K562 (cell line): ENCODE results near the gene RBM4B. TPM values are rescaled to one million over a fixed set of nuclear protein-coding genes. Genes with fewer than 3 reads are reported as not detected.

Source experiments
- ATF7 ChIP-seq: fragments of 450-650 bp; IDR thresholded peaks from 2 replicates; pipeline ENCODE4 v1.7.1; 2014; ENCODE audit warnings: mild to moderate bottlenecking, moderate library complexity
- CBX3 ChIP-seq, 2 experiments: IDR thresholded peaks; 1 replicate in 1 of 2; 2 replicates in 1 of 2; pipeline ENCODE4 v1.6.1; 2012; ENCODE audit warnings: inconsistent platforms in 2 of 2, low read length in 2 of 2, borderline replicate concordance in 1 of 2, control low read depth in 1 of 2
- CTBP1 ChIP-seq: fragments of 450-650 bp; IDR thresholded peaks from 2 replicates; pipeline ENCODE4 v1.6.1; 2016; ENCODE audit warnings: borderline replicate concordance
- DNMT1 ChIP-seq: fragments of 450-650 bp; IDR thresholded peaks from 2 replicates; pipeline ENCODE4 v1.6.1; 2016; ENCODE audit warnings: antibody characterized with exemption, mild to moderate bottlenecking
- FOXA1 ChIP-seq: fragments of 450-650 bp; IDR thresholded peaks from 2 replicates; pipeline ENCODE4 v1.6.1; 2016; ENCODE audit warnings: mild to moderate bottlenecking, borderline replicate concordance
- GTF2A2 ChIP-seq: IDR thresholded peaks from 2 replicates; pipeline ENCODE4 v1.6.1; 2016; ENCODE audit warnings: mild to moderate bottlenecking, missing genetic modification characterization, missing compliant biosample characterization
- HDGF ChIP-seq: fragments of 450-650 bp; IDR thresholded peaks from 2 replicates; pipeline ENCODE4 v1.6.1; 2016
- L3MBTL2 ChIP-seq: fragments of 450-650 bp; IDR thresholded peaks from 2 replicates; pipeline ENCODE4 v1.6.1; 2016; ENCODE audit warnings: mild to moderate bottlenecking, moderate library complexity
- RBM14 ChIP-seq: fragments of 200-400 bp; formaldehyde crosslinking; IDR thresholded peaks from 2 replicates; pipeline ENCODE4 v1.6.1; 2018; ENCODE audit warnings: low read depth, mild to moderate bottlenecking, low read length, moderate library complexity, borderline replicate concordance; ENCODE audit not compliant: insufficient read depth
- RBM34 ChIP-seq: fragments of 200-400 bp; formaldehyde crosslinking; IDR thresholded peaks from 2 replicates; pipeline ENCODE4 v1.6.1; 2018; ENCODE audit warnings: low read length, borderline replicate concordance; ENCODE audit not compliant: insufficient read depth
- RUNX1 ChIP-seq: sonication (generic); IDR thresholded peaks from 2 replicates; pipeline ENCODE4 v1.6.1; 2016; ENCODE audit warnings: antibody characterized with exemption, low read depth
- TCF7L2 ChIP-seq: fragments of 150-350 bp; IDR thresholded peaks from 2 replicates; pipeline ENCODE4 v1.6.1; 2016; ENCODE audit warnings: low read depth, mild to moderate bottlenecking, low read length, moderate library complexity
- TEAD4 ChIP-seq, 2 experiments: sonication (generic) in 1 of 2; formaldehyde crosslinking in 1 of 2; IDR thresholded peaks; 2 replicates each; pipeline versions ENCODE4 v1.6.1 to v1.8.0; 2012 to 2022; ENCODE audit warnings: borderline replicate concordance in 1 of 2, inconsistent platforms in 1 of 2, low read length in 1 of 2, mild to moderate bottlenecking in 1 of 2, missing genetic modification reagents in 1 of 2
- ZNF124 ChIP-seq: sonication (generic); formaldehyde crosslinking; IDR thresholded peaks from 2 replicates; pipeline ENCODE4 v1.8.1; 2022; ENCODE audit warnings: missing genetic modification reagents
- ZNF175 ChIP-seq: fragments of 200-800 bp; sonication (Bioruptor generic); IDR thresholded peaks from 2 replicates; pipeline ENCODE4 v1.6.1; 2016; ENCODE audit warnings: low read depth, mild to moderate bottlenecking, missing genetic modification characterization, missing compliant biosample characterization
- ZNF79 ChIP-seq: fragments of 250-450 bp; sonication (Bioruptor Pico); IDR thresholded peaks from 2 replicates; pipeline ENCODE4 v1.4.0; 2020; ENCODE audit warnings: low read depth, mild to moderate bottlenecking, moderate library complexity
- polyA plus RNA-seq, 8 experiments: library from polyadenylated mRNA; depleted of rRNA in 4 of 8; stranded (reverse) in 5 of 8; unstranded in 3 of 8; fragments of >200 nt; fragmentation: Nextera tagmentation in 2 of 8; fragmentation: Illumina TruSeq in 1 of 8; extraction: Ambion mirVana in 2 of 8; extraction: Trizol in 1 of 8; gene quantifications; 2 replicates each; pipeline versions ENCODE4 v1.2.1 to v1.2.3, GENCODE V29; 2011 to 2014; ENCODE audit warnings: inconsistent platforms in 1 of 8, missing spikeins in 1 of 8
- total RNA-seq, 7 experiments: library from RNA; depleted of rRNA in 6 of 7; stranded (reverse); fragments of >200 nt in 6 of 7; fragmentation: Illumina TruSeq in 2 of 7; extraction: Trizol in 2 of 7; gene quantifications; 2 replicates each; pipeline versions ENCODE4 v1.2.1 to v1.2.3, GENCODE V29; 2011 to 2021; ENCODE audit warnings: low replicate concordance in 1 of 7
- TF ChIP-seq, protein P1 (sequence below): fragments of 450-650 bp; IDR thresholded peaks from 2 replicates; pipeline ENCODE4 v1.6.1; 2018; ENCODE audit not compliant: partially characterized antibody
- TF ChIP-seq, protein P2 (sequence below): IDR thresholded peaks from 2 replicates; pipeline ENCODE4 v1.6.1; 2012; ENCODE audit warnings: low read depth, low read length, improper control_type of control experiment, borderline replicate concordance
- TF ChIP-seq, protein P3 (sequence below), 2 experiments: IDR thresholded peaks in 1 of 2; conservative IDR thresholded peaks in 1 of 2; 2 replicates each; pipeline ENCODE4 v1.6.1; 2016; ENCODE audit warnings: low read depth in 2 of 2, mild to moderate bottlenecking in 1 of 2, missing compliant biosample characterization in 1 of 2, missing genetic modification characterization in 1 of 2, moderate library complexity in 1 of 2

RBM4B gene
- total and polyA plus RNA-seq, 9 of the 15 experiments (the other 6 are each of a cell fraction or from before 2014, with no cell fraction given), result 14.6 to 39.9 (median 23.3) TPM

DNA sequence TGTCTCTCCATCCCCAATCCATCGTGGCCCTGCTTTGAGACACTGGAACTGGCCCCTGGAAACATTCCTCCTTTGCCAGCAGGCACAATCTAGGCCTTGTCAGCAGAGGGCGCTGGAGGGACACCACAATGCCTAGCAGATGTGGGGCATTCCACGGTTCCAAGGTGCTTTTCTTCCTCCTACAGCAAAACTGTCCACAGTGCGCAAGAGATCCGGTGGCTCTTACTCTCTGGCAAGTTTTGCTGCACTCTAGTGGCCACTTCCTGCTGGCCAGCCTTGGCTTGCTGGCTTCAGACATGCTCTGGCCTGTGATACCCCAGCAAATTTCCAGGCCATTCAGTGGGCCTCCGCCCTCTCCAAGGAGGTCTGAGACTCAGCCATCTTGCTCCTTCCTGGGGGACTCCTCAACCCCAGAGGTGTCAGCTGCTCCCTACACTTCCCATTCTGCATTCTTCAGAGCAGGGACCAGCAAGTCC, 17.1 kb upstream of the RBM4B start (continued):
- TF ChIP-seq, protein P1, sequence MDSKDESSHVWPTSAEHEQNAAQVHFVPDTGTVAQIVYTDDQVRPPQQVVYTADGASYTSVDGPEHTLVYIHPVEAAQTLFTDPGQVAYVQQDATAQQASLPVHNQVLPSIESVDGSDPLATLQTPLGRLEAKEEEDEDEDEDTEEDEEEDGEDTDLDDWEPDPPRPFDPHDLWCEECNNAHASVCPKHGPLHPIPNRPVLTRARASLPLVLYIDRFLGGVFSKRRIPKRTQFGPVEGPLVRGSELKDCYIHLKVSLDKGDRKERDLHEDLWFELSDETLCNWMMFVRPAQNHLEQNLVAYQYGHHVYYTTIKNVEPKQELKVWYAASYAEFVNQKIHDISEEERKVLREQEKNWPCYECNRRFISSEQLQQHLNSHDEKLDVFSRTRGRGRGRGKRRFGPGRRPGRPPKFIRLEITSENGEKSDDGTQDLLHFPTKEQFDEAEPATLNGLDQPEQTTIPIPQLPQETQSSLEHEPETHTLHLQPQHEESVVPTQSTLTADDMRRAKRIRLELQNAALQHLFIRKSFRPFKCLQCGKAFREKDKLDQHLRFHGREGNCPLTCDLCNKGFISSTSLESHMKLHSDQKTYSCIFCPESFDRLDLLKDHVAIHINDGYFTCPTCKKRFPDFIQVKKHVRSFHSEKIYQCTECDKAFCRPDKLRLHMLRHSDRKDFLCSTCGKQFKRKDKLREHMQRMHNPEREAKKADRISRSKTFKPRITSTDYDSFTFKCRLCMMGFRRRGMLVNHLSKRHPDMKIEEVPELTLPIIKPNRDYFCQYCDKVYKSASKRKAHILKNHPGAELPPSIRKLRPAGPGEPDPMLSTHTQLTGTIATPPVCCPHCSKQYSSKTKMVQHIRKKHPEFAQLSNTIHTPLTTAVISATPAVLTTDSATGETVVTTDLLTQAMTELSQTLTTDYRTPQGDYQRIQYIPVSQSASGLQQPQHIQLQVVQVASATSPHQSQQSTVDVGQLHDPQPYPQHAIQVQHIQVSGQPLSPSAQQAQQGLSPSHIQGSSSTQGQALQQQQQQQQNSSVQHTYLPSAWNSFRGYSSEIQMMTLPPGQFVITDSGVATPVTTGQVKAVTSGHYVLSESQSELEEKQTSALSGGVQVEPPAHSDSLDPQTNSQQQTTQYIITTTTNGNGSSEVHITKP, result peak; percentile 47
- TF ChIP-seq TCF7L2 (peak; percentile 38; the same call in 1 of the 2 replicates), FOXA1 (no peak), CTBP1 (peak; percentile 92), ZNF124 (no peak), ZNF79 (no peak), ZNF175 (CRISPR knock-in tag) (no peak), L3MBTL2 (peak; percentile 51), TEAD4 (IDR thresholded peaks at IDR 0.05; ENCODE audit: low read length) (peak; percentile 77), TEAD4 (CRISPR knock-in tag; IDR thresholded peaks at IDR 0.05; ENCODE audit: borderline replicate concordance) (no peak), HDGF (peak; percentile 83; the same call in 1 of the 2 replicates), RBM34 (no peak), RUNX1 (peak; percentile 65; the same call in 1 of the 2 replicates), GTF2A2 (tag) (no peak), ATF7 (peak; percentile 64; the same call in 1 of the 2 replicates), RBM14 (no peak), DNMT1 (no peak), CBX3 (IDR thresholded peaks at IDR 0.05; ENCODE audit: borderline replicate concordance in 1 of 2, low read length in 2 of 2) (peak in 1 of 2 experiments; percentile 90; a peak in 2 of 3 replicates)
- TF ChIP-seq, protein P2, sequence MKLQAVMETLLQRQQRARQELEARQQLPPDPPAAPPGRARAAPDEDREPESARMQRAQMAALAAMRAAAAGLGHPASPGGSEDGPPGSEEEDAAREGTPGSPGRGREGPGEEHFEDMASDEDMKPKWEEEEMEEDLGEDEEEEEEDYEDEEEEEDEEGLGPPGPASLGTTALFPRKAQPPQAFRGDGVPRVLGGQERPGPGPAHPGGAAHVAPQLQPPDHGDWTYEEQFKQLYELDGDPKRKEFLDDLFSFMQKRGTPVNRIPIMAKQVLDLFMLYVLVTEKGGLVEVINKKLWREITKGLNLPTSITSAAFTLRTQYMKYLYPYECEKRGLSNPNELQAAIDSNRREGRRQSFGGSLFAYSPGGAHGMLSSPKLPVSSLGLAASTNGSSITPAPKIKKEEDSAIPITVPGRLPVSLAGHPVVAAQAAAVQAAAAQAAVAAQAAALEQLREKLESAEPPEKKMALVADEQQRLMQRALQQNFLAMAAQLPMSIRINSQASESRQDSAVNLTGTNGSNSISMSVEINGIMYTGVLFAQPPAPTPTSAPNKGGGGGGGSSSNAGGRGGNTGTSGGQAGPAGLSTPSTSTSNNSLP, result 0 out of 2 replicates have a peak, but pooled peaks have one; percentile 20
- TF ChIP-seq, protein P3, sequence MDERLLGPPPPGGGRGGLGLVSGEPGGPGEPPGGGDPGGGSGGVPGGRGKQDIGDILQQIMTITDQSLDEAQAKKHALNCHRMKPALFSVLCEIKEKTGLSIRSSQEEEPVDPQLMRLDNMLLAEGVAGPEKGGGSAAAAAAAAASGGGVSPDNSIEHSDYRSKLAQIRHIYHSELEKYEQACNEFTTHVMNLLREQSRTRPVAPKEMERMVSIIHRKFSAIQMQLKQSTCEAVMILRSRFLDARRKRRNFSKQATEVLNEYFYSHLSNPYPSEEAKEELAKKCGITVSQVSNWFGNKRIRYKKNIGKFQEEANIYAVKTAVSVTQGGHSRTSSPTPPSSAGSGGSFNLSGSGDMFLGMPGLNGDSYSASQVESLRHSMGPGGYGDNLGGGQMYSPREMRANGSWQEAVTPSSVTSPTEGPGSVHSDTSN (CRISPR knock-in tag; IDR thresholded peaks at IDR 0.05; ENCODE audit: low read depth), result no peak
- TF ChIP-seq, protein P3 (tag; conservative IDR thresholded peaks at IDR 0.05; ENCODE audit: low read depth), result no peak
